H9 (cell line): ENCODE measurements around the gene CTIF. TPM values are rescaled to one million over a fixed set of nuclear protein-coding genes. Genes with fewer than 3 reads are reported as not detected.

Experiments used
- DNase-seq: peaks from one replicate; pipeline ENCODE4 v3.0.0-alpha.2; 2017
- H2AFZ ChIP-seq: one replicate; pipeline ENCODE4 v1.6.1; 2013; ENCODE audit warnings: mild to moderate bottlenecking, low read length, control low read depth, moderate library complexity
- H2AK5ac ChIP-seq: 2 replicates; pipeline ENCODE4 v1.6.1; 2013; ENCODE audit warnings: low read length, control low read depth, mixed read lengths; ENCODE audit not compliant: insufficient read length
- H2BK120ac ChIP-seq: one replicate; pipeline ENCODE4 v1.6.1; 2013; ENCODE audit warnings: low read depth, mild to moderate bottlenecking, low read length, control low read depth, inconsistent platforms; ENCODE audit not compliant: poor library complexity, severe bottlenecking
- H2BK12ac ChIP-seq: 2 replicates; pipeline ENCODE4 v1.6.1; 2013; ENCODE audit warnings: low read length, control low read depth, mixed read lengths, low read depth; ENCODE audit not compliant: insufficient read length
- H2BK15ac ChIP-seq: 2 replicates; pipeline ENCODE4 v1.6.1; 2013; ENCODE audit warnings: low read depth, low read length, control low read depth
- H2BK20ac ChIP-seq: one replicate; pipeline ENCODE4 v1.6.1; 2013; ENCODE audit warnings: low read depth, mild to moderate bottlenecking, low read length, control low read depth, inconsistent platforms; ENCODE audit not compliant: poor library complexity, severe bottlenecking
- H2BK5ac ChIP-seq: 2 replicates; pipeline ENCODE4 v1.6.1; 2013; ENCODE audit warnings: low read length, control low read depth, mixed read lengths; ENCODE audit not compliant: insufficient read length
- H3K14ac ChIP-seq: 2 replicates; pipeline ENCODE4 v1.6.1; 2013; ENCODE audit warnings: low read length, control low read depth; ENCODE audit not compliant: insufficient read depth
- H3K18ac ChIP-seq: 2 replicates; pipeline ENCODE4 v1.6.1; 2013; ENCODE audit warnings: low read depth, mild to moderate bottlenecking, mixed read lengths, low read length, control low read depth; ENCODE audit not compliant: insufficient read length
- H3K23ac ChIP-seq: 2 replicates; pipeline ENCODE4 v1.6.1; 2013; ENCODE audit warnings: low read length, control low read depth, mixed read lengths, low read depth; ENCODE audit not compliant: insufficient read length
- H3K23me2 ChIP-seq: 2 replicates; pipeline ENCODE4 v1.6.1; 2013; ENCODE audit warnings: low read depth, mild to moderate bottlenecking, mixed read lengths, low read length, control low read depth; ENCODE audit not compliant: insufficient read length, poor library complexity, severe bottlenecking
- H3K27ac ChIP-seq: 2 replicates; pipeline ENCODE4 v1.5.1; 2013; ENCODE audit warnings: low read length, control low read depth, mixed read lengths, low read depth; ENCODE audit not compliant: insufficient read length
- H3K27me3 ChIP-seq: 2 replicates; pipeline ENCODE4 v1.6.1; 2013; ENCODE audit warnings: low read length, control low read depth, inconsistent platforms; ENCODE audit not compliant: insufficient read depth
- H3K4ac ChIP-seq: 2 replicates; pipeline ENCODE4 v1.6.1; 2013; ENCODE audit warnings: low read depth, mild to moderate bottlenecking, control low read depth, inconsistent platforms, low read length, moderate library complexity
- H3K4me1 ChIP-seq: 2 replicates; pipeline ENCODE4 v1.6.1; 2013; ENCODE audit warnings: low read length, control low read depth, inconsistent platforms; ENCODE audit not compliant: insufficient read depth
- H3K4me2 ChIP-seq: 2 replicates; pipeline ENCODE4 v1.6.1; 2013; ENCODE audit warnings: low read length, control low read depth, mixed read lengths; ENCODE audit not compliant: insufficient read length, insufficient read depth
- H3K56ac ChIP-seq: 2 replicates; pipeline ENCODE4 v1.6.1; 2013; ENCODE audit warnings: low read depth, mild to moderate bottlenecking, mixed read lengths, low read length, control low read depth; ENCODE audit not compliant: insufficient read length
- H3K79me1 ChIP-seq: 2 replicates; pipeline ENCODE4 v1.6.1; 2013; ENCODE audit warnings: low read depth, mild to moderate bottlenecking, moderate library complexity, low read length, control low read depth, inconsistent platforms; ENCODE audit not compliant: insufficient read depth, poor library complexity, severe bottlenecking
- H3K79me2 ChIP-seq: 2 replicates; pipeline ENCODE4 v1.6.1; 2013; ENCODE audit warnings: low read length, control low read depth, inconsistent platforms; ENCODE audit not compliant: insufficient read depth
- H3K9ac ChIP-seq: 2 replicates; pipeline ENCODE4 v1.6.1; 2013; ENCODE audit warnings: low read length, control low read depth, mixed read lengths; ENCODE audit not compliant: insufficient read length; ENCODE audit errors: extremely low read depth
- H3K9me3 ChIP-seq: one replicate; pipeline ENCODE4 v1.6.1; 2013; ENCODE audit warnings: low read depth, low read length, inconsistent platforms; ENCODE audit not compliant: control insufficient read depth
- H3T11ph ChIP-seq: one replicate; pipeline ENCODE4 v1.6.1; 2013; ENCODE audit warnings: mild to moderate bottlenecking, low read length, control low read depth, inconsistent platforms
- H4K20me1 ChIP-seq: one replicate; pipeline ENCODE4 v1.6.1; 2013; ENCODE audit not compliant: control insufficient read depth, insufficient read length, insufficient read depth
- H4K5ac ChIP-seq: 2 replicates; pipeline ENCODE4 v1.6.1; 2013; ENCODE audit warnings: low read depth, mild to moderate bottlenecking, mixed read lengths, low read length, control low read depth; ENCODE audit not compliant: insufficient read length
- H4K8ac ChIP-seq: replicated peaks from 2 replicates; pipeline ENCODE4 v1.6.1; 2013; ENCODE audit warnings: low read length, control low read depth, mixed read lengths, low read depth; ENCODE audit not compliant: insufficient read length
- H4K91ac ChIP-seq: 2 replicates; pipeline ENCODE4 v1.6.1; 2013; ENCODE audit warnings: low read depth, mild to moderate bottlenecking, moderate library complexity, mixed read lengths, low read length, control low read depth; ENCODE audit not compliant: insufficient read length
- H3K27ac Mint-ChIP-seq, 3 experiments: 2 replicates in 2 of 3; 3 replicates in 1 of 3; pipeline ENCODE4 v1.8.0; 2020 to 2021; ENCODE audit warnings: mixed read lengths in 3 of 3, mild to moderate bottlenecking in 1 of 3, moderate library complexity in 1 of 3
- H3K27me3 Mint-ChIP-seq: 2 replicates; pipeline ENCODE4 v1.8.0; 2021; ENCODE audit warnings: low read depth, mild to moderate bottlenecking, moderate library complexity, mixed read lengths
- H3K36me3 Mint-ChIP-seq, 3 experiments: 2 replicates in 2 of 3; 3 replicates in 1 of 3; pipeline ENCODE4 v1.8.0; 2020 to 2021; ENCODE audit warnings: low read depth in 3 of 3, mixed read lengths in 3 of 3; ENCODE audit not compliant: insufficient read depth in 1 of 3
- H3K4me1 Mint-ChIP-seq, 2 experiments: 2 replicates each; pipeline ENCODE4 v1.8.0; 2020; ENCODE audit warnings: mixed read lengths in 2 of 2
- H3K4me3 Mint-ChIP-seq, 2 experiments: 2 replicates in 1 of 2; 3 replicates in 1 of 2; pipeline ENCODE4 v1.8.0; 2020 to 2021; ENCODE audit warnings: mild to moderate bottlenecking in 2 of 2, mixed read lengths in 2 of 2, moderate library complexity in 1 of 2
- H3K9me3 Mint-ChIP-seq, 2 experiments: 2 replicates in 1 of 2; 3 replicates in 1 of 2; pipeline ENCODE4 v1.8.0; 2020; ENCODE audit warnings: mild to moderate bottlenecking in 2 of 2, mixed read lengths in 2 of 2, moderate library complexity in 1 of 2
- WGBS: extraction: QIAGEN DNeasy Blood & Tissue Kit; methylation state at CpG from one replicate; pipeline ENCODE4 v1.1.7; 2013; ENCODE audit warnings: missing lambda C conversion rate, low lambda C conversion rate, mixed read lengths; ENCODE audit not compliant: insufficient read length; ENCODE audit errors: extremely low coverage; 5-methylcytosine and 5-hydroxymethylcytosine counted together
- total RNA-seq: library from RNA; stranded (reverse); gene quantifications from 2 replicates; pipeline ENCODE4 v1.2.1, GENCODE V29; 2021
- TF ChIP-seq, protein P1 (sequence below): fragments of 200-600 bp; sonication (generic); conservative IDR thresholded peaks from 3 replicates; pipeline ENCODE4 v1.8.0; 2021; ENCODE audit warnings: antibody characterized with exemption, mild to moderate bottlenecking

CTIF gene
- total RNA-seq, 1 experiment from 2014 or later = 15.8 TPM

DNA sequence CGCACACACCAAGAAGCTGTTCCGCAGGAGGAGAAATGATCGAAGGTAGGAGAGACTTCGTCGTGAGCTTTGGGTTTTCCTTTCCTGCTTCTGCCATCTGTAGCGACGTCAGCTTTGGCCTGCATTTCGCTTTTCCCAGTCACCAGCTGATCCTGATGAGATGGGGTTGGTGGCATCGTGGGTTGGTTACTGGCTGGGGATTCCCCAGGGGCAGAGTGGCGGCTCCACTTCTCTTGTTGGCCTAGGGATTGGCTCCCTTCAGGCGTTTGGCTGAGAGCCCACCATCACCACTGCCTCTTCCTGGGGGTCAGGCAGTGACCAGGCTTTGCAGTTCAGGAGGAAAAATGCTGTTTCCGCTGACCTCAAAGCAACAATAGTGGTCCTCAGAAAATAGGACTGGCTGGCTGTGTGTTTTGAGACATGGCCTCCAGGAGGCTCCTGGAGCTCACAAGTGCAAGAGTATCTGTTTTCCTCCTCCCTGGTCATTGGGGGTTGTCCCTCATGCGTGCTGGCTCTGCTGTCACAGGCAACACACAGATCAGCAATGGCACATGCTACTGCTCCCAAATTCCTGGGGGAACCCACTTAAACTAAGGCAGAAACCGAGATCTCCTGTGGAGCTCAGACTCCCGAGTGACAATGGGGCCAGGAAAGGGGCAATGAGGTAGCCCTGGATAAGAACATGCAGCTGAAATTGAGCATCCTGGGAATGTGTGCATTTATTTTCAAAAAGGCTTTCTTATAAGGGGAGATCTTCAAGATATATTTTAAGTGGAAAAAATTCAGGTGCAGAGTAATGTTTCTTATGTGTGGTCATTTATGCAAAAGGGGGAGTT, 173.0 kb downstream of the CTIF start:
- Histone ChIP-seq H3K9me3 (no peaks in the 10 kb centered on the region), H3K9ac (no peak overlapping the region), H3K23me2 (peaks cover 3% of the 10 kb centered on the region), H4K20me1 (no peaks in the 10 kb centered on the region), H3T11ph (no peak overlapping the region), H2AK5ac (no peak overlapping the region), H4K8ac (no peak overlapping the region), H2BK12ac (no peak overlapping the region), H3K14ac (no peak overlapping the region), H2BK5ac (no peak overlapping the region), H2AFZ (no peak overlapping the region), H3K18ac (no peak overlapping the region), H4K91ac (no peak overlapping the region), H3K56ac (no peak overlapping the region), H3K4ac (no peak overlapping the region), H2BK120ac (no peak overlapping the region), H3K79me1 (no peaks in the 10 kb centered on the region), H3K27me3 (no peaks in the 10 kb centered on the region), H4K5ac (no peak overlapping the region), H3K4me2 (no peak overlapping the region), H3K79me2 (no peaks in the 10 kb centered on the region), H2BK20ac (no peak overlapping the region), H3K23ac (no peak overlapping the region), H2BK15ac (no peak overlapping the region; the same call in 1 of the 2 replicates), H3K27ac (no peak overlapping the region), H3K4me1 (no peaks in the 10 kb centered on the region)
- Mint-ChIP-seq H3K4me1 (peaks cover 29% of the 10 kb centered on the region in 2 experiments), H3K36me3 (peaks cover 0 to 2% (median 0%) of the 10 kb centered on the region in 3 experiments; a peak in 1 of 7 replicates), H3K9me3 (peaks cover 0 to 2% of the 10 kb centered on the region in 2 experiments; a peak in 1 of 5 replicates), H3K4me3 (no peak overlapping the region), H3K27me3 (no peaks in the 10 kb centered on the region), H3K27ac (peak overlapping the region in 1 of 3 experiments; percentile 78; a peak in 2 of 7 replicates)
- TF ChIP-seq, protein P1, sequence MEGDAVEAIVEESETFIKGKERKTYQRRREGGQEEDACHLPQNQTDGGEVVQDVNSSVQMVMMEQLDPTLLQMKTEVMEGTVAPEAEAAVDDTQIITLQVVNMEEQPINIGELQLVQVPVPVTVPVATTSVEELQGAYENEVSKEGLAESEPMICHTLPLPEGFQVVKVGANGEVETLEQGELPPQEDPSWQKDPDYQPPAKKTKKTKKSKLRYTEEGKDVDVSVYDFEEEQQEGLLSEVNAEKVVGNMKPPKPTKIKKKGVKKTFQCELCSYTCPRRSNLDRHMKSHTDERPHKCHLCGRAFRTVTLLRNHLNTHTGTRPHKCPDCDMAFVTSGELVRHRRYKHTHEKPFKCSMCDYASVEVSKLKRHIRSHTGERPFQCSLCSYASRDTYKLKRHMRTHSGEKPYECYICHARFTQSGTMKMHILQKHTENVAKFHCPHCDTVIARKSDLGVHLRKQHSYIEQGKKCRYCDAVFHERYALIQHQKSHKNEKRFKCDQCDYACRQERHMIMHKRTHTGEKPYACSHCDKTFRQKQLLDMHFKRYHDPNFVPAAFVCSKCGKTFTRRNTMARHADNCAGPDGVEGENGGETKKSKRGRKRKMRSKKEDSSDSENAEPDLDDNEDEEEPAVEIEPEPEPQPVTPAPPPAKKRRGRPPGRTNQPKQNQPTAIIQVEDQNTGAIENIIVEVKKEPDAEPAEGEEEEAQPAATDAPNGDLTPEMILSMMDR = peak; percentile 65
- peak; percentile 51 for DNase-seq
- no CpG with 5 or more reads among the region's 15 CpGs for WGBS
